ENCODE measurements around the gene RBMX. TPM values are rescaled to one million over a fixed set of nuclear protein-coding genes. Genes with fewer than 3 reads are reported as not detected.

The RBMX gene
- total and polyA plus RNA-seq, 2 donors (not counting 3 experiments of a cell fraction or from before 2014, with no cell fraction given), result 117 to 235 TPM

DNA sequence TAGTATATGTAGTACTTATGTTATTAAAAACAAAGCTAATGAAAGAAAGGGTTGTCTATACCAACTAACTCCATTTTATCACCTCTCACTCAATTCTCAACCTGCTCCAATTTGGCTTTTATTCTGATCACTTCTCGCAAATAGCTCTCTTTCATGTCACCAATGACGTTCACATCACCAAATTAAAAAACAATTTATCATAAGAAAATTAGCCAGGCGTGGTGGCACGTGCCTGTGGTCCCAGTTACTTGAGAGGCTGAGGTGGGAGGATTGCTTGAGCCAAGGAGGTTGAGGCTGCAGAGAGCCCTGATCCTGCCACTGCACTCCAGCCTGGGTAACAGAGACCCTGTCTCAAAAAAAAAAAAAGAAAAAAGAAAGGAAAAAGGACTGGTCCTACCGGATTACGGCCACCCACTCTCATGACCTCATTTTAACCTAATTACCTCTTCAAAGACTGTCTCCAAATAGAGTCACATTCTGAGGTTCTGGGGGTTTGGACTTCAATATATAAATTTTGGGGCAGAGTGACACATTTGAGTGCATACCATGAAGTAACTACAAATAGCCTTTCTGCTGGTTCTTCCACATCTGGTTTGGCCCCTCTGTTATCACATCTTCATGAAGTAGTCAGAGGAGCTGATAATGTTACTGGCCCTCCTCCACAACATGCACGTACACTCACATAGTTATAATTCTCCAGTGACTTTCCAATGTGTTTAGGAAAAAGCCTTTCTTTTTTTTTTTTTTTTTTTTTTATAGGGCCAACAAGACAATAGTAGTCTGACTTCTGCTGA is 15.8 kb upstream of the RBMX start:
- CTCF ChIA-PET, result no interaction called here
- FAIRE-seq, result no peak

More for the DNA sequence above, 15.8 kb upstream of the RBMX start:
- no peaks in the 10 kb centered on the region for H3K36me3 ChIP-seq (ENCODE audit: control insufficient read depth in 2 of 2, extremely low read depth in 1 of 2, insufficient read depth in 2 of 2, low read length in 2 of 2)
- BruUV-seq (replicated peaks), result no TSS peak
- intact Hi-C loops (cut with micrococcal nuclease), result no loop called here
- H3K79me2 ChIP-seq (ENCODE audit: control insufficient read depth, insufficient read depth, low read length), result no peaks in the 10 kb centered on the region
- H3K9me3 ChIP-seq (replicated peaks; ENCODE audit: control insufficient read depth, insufficient read depth, low read length), result no peaks in the 10 kb centered on the region
- no peak overlapping the region for H3K4me2 ChIP-seq (ENCODE audit: insufficient read depth, low read length)
- TF ChIP-seq JUN (IDR thresholded peaks at IDR 0.05; ENCODE audit: borderline replicate concordance, insufficient read depth, insufficient read length, low read depth) (no peak), GATA2 (IDR thresholded peaks at IDR 0.05; ENCODE audit: insufficient read depth, insufficient read length, low read depth, low read length) (no peak), POLR2A (IDR thresholded peaks at IDR 0.05; ENCODE audit: low read depth, low read length) (no peak), POLR2AphosphoS5 (IDR thresholded peaks at IDR 0.05; ENCODE audit: insufficient read depth, low read depth, low read length) (no peak), MYC (IDR thresholded peaks at IDR 0.05; ENCODE audit: low read depth, low read length) (no peak), EZH2 (IDR thresholded peaks at IDR 0.05; ENCODE audit: borderline replicate concordance, low read depth, low read length, severe bottlenecking) (no peak)
- TF ChIP-seq, protein P1, sequence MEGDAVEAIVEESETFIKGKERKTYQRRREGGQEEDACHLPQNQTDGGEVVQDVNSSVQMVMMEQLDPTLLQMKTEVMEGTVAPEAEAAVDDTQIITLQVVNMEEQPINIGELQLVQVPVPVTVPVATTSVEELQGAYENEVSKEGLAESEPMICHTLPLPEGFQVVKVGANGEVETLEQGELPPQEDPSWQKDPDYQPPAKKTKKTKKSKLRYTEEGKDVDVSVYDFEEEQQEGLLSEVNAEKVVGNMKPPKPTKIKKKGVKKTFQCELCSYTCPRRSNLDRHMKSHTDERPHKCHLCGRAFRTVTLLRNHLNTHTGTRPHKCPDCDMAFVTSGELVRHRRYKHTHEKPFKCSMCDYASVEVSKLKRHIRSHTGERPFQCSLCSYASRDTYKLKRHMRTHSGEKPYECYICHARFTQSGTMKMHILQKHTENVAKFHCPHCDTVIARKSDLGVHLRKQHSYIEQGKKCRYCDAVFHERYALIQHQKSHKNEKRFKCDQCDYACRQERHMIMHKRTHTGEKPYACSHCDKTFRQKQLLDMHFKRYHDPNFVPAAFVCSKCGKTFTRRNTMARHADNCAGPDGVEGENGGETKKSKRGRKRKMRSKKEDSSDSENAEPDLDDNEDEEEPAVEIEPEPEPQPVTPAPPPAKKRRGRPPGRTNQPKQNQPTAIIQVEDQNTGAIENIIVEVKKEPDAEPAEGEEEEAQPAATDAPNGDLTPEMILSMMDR (IDR thresholded peaks at IDR 0.05; ENCODE audit: extremely low read depth in 1 of 2, insufficient read depth in 1 of 2, low read depth in 1 of 2, low read length in 2 of 2), result no peak
- TF ChIP-seq, protein P2, sequence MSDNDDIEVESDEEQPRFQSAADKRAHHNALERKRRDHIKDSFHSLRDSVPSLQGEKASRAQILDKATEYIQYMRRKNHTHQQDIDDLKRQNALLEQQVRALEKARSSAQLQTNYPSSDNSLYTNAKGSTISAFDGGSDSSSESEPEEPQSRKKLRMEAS (IDR thresholded peaks at IDR 0.05; ENCODE audit: insufficient read depth, insufficient read length), result no peak
- H3K9ac ChIP-seq (replicated peaks; ENCODE audit: extremely low read depth, insufficient read depth, low read length), result no peak overlapping the region
- H3K4me1 ChIP-seq (ENCODE audit: control insufficient read depth, extremely low read depth, insufficient read depth, low read length), result no peaks in the 10 kb centered on the region
- no peaks in the 10 kb centered on the region for H3K27me3 ChIP-seq (ENCODE audit: control insufficient read depth in 2 of 2, insufficient read depth in 2 of 2, low read length in 2 of 2)
- POLR2A ChIA-PET, result no interaction called here
- no peaks in the 10 kb centered on the region for H4K20me1 ChIP-seq (replicated peaks; ENCODE audit: control insufficient read depth, extremely low read depth, insufficient read depth, low read length)
- no peak overlapping the region for H3K27ac ChIP-seq (ENCODE audit: insufficient read depth, low read depth, low read length)
- H2AFZ ChIP-seq (ENCODE audit: low read depth, low read length), result no peak overlapping the region
- H3K9me1 ChIP-seq (replicated peaks; ENCODE audit: control insufficient read depth, extremely low read depth, insufficient read depth, low read length), result no peaks in the 10 kb centered on the region
- H3K4me3 ChIP-seq (replicated peaks in 1 of 3; ENCODE audit: insufficient read depth in 1 of 3, low read depth in 1 of 3, low read length in 3 of 3), result no peak overlapping the region
- dilution Hi-C loops (cut with MboI; ENCODE audit: extremely low pct_ligation_motif_present, low sequenced_read_pairs), result no loop called here
- DNase-seq (ENCODE audit: low read depth, low spot score), result no peak

Data from endothelial cell of umbilical vein (primary cell).